LHCN-M2 (cell line): ENCODE data around the gene CD248. TPM values are rescaled to one million over a fixed set of nuclear protein-coding genes. Genes with fewer than 3 reads are reported as not detected.
"Not testable (repeated sequence)": the region's sequence is repeated elsewhere in the genome, so short reads cannot be mapped to it uniquely, and the experiment has no call there.

Experiments
- DNase-seq: peaks from one replicate; pipeline ENCODE4 v3.0.0-alpha.2; 2012; ENCODE audit warnings: low read depth
- polyA plus RNA-seq: library from polyadenylated mRNA; unstranded; fragments of >200 nt; gene quantifications from one replicate; pipeline ENCODE4 v1.2.1, GENCODE V29; 2012; ENCODE audit warnings: missing spikeins
- total RNA-seq: library from RNA; depleted of rRNA; stranded (reverse); fragments of >200 nt; gene quantifications from 2 replicates; pipeline ENCODE4 v1.2.3, GENCODE V29; 2014; rRNA removed

Gene CD248, protein sequence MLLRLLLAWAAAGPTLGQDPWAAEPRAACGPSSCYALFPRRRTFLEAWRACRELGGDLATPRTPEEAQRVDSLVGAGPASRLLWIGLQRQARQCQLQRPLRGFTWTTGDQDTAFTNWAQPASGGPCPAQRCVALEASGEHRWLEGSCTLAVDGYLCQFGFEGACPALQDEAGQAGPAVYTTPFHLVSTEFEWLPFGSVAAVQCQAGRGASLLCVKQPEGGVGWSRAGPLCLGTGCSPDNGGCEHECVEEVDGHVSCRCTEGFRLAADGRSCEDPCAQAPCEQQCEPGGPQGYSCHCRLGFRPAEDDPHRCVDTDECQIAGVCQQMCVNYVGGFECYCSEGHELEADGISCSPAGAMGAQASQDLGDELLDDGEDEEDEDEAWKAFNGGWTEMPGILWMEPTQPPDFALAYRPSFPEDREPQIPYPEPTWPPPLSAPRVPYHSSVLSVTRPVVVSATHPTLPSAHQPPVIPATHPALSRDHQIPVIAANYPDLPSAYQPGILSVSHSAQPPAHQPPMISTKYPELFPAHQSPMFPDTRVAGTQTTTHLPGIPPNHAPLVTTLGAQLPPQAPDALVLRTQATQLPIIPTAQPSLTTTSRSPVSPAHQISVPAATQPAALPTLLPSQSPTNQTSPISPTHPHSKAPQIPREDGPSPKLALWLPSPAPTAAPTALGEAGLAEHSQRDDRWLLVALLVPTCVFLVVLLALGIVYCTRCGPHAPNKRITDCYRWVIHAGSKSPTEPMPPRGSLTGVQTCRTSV
- total RNA-seq: 0.06 TPM in 1 of 2 replicates, not detected in the other
- polyA plus RNA-seq: 0.02 TPM

DNA sequence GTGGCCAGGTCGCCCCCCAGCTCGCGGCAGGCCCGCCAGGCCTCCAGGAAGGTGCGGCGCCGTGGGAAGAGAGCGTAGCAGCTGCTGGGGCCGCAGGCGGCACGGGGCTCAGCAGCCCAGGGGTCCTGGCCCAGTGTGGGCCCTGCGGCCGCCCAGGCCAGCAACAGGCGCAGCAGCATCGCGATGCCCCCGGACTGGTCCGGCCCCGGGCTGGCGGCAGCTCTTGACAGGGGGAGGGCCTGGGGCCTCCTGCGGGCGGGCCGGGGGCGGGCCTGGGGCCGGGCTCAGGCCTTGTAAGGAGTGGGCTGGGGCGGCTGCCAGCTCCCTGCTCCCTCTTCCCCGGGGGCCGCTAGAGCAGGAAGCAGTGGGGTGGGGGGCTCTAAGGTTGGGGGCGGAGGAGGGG is at the start of gene CD248:
TSS of gene CD248 (minus strand) at position 196 of the 403 bp plus-strand sequence. CDS start at position 179, 17 bp downstream.
- no peak for DNase-seq

DNA sequence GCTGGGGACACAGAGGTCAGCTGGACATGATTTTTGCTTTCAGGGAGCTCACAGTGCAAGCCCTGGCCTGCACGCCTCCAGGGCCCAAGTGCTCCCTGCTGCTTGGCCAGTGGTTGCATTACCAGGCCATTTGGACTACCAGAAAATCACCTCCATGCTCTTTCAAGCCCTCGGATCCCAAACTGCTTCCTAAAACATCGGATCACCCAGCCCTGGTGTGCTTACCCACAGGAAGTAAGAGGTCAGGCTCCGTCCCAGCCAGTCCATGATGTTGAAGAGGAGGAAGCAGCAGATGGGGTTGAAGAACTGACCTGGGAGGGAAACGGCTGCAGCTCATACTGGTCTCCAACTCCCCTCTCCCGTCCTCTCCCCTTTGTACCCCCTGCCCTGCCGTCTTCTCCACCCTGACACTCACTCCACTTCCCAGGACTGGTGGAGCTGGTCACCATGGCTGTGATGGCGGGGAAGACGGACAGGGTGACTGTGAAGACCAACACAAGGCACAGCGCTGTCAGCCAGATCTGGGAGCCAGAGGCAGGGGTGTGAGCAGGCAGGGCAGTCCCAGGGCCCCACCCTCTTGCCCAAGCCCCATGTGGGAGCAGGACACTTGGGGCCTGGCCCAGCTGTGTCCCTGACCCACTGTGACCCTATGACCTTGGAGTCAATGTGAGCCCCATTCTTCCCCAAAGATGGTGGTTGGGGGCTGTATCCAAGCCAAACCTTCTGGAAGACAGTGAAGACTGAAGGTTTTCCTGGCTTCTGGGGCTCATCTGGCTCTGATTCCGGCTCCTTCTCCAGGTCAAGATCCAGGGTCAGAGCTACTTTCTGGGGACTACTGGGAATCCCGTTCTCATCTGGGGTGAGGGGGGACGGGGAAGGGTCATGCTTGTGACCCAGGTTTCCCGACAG is 49.1 kb upstream of the CD248 start:
- no peak for DNase-seq

DNA sequence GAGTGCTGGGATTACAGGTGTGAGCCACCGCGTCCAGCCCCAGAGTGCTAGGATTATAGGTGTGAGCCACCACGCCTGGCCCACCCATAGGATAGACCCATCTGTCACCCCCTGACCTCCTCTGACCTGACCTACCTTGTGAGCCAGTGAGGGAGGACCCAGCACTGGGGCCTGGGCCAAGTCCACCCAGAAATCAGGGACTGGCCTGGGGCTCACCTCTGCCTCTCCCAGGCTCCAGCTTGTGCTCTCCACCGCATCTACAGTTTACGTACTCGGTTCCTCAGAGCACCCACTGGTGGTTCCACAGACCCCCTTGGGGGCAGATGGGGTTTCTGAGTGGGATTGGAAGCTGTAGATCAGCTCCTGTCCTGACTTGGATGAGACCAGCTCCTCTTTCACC is 48.3 kb upstream of the CD248 start:
- DNase-seq: no peak

DNA sequence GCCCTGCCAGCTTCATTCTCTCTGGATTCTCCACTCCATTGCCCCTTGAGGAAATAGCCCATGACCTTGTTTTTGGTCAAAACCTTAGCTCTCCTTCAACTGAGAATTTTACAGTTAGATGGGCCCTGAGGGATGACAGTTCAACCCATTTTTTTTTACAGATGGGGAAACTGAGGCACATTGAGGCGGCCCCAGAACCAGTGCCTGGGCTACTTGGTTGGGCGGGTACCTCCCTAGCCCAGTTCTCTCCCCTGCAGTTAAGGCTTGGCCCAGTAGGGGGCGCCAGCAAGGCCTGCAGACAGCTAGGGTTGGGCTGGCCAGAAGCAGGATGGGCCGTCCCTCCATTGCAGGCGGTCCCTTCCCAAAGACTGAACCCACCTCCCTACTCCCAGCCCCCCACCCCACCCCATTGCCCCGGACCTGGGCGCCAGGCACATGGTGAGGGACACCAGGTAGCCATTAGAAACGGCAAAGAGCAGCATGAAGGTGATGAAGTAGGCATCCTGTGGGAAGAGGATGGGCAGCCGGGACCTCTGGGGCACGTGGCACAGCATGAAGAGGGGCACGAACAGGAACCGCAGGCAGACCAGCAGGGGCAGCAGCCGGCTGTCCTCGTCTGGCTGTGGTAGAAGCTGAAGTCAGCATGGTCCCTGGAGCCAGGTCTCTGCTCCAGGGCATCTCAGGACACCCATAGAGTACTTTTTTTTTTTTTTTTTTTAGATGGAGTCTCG is 47.1 kb upstream of the CD248 start:
- DNase-seq: peak; percentile 29

DNA sequence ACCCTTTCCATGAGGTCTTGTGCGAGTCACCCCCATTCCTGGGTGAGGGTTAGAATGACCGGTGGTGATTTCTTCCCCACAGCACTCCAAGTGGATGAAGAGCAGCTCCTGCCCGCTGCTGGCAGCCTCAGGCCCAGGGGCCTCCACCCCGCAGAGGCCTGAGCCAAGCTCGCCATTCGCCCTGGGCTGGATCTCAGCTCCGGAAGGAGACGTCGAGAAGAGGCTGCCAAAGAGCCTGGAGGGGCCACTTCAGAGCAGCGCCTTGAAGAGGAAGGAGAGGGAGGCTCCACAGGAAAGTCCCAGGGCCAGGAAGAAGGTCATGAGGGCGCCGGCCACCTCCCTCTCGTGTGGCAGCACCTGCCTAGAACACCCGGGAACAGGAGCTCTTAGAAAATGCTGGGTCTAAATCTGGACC is 46.4 kb upstream of the CD248 start:
- DNase-seq: no peak

DNA sequence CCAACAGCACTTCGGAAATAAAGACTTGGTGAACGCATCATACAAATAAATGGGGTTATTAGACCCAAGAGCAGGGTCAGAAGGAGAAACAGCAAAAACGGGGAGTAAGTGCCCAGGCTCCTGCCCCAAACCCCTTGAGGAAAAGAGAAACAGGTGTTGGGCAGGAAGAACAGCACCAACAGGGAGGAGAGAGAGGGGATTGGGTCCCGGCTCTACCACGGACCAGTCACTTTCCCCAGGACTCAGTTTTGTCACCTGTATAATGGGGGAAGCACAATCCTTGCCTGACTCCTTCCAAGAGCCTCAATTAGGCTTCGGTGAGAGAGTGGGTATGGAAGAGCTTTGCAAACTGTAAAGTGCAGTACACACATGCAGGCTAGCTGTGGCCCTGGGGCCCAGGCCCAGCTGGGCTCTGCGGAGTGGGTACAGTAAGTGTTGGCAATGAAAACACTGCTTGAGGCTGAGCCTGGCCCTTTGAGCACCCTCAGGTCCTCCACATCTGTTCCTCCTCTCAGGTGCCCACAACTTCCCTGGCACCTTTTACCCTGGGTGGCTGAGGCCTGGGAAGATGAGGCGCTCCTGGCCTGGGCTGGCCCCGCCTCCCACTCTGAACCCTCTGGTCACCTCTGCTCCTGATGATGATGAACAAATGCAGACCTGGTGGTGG is 45.8 kb upstream of the CD248 start:
- DNase-seq: no peak

DNA sequence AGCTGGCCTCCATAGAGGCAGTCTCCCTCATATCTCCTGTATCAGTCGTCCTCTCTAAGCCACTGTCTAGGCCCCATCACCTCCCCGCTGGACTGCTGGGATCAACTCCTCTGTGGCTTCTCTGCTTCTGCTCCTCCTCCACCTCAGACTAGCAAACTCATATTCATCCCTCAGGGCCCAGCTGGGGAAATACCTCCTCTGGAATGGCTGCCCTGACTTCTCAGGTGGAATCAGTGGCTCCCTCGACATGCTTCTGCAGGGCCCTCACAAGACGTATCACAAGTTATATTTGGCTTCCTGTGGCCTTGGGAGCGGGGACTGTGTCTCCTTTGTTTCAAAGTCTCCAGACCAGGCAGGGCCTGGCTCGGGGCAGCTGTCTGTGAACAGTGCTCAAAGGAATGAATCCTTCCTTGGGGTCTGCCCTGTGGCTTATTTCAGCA is 44.7 kb upstream of the CD248 start:
- DNase-seq: no peak

DNA sequence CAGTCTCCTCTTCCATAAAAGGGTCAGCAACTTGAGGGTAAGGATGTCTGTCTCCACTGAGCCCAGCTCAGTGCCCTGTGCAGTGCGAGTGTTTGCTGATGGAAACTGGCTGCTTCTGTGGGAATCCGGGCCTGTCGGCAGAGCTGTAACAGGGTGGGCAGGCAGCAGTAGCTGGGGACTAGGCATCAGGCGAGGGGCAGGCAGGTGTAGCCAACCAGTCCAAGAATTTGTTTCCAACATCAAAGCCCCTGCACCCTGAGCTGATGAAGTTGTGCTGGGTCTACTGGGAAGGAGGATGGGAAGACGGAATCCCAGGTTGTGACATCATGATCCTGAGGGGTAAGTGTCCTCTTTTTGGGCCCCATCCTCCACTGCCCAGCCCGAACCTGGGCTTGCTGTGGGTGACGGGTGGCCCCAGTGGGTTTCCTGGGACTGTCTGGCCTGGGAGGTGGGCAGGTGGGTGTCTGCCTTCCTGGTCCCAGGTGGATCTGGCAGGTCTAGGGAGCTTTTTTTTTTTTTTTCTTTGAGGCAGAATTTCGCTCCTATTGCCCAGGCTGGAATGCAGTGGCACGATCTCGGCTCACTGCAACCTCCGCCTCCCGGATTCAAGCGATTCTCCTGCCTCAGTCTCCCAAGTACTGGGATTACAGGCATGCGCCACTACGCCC is 43.7 kb upstream of the CD248 start:
- no peak for DNase-seq

DNA sequence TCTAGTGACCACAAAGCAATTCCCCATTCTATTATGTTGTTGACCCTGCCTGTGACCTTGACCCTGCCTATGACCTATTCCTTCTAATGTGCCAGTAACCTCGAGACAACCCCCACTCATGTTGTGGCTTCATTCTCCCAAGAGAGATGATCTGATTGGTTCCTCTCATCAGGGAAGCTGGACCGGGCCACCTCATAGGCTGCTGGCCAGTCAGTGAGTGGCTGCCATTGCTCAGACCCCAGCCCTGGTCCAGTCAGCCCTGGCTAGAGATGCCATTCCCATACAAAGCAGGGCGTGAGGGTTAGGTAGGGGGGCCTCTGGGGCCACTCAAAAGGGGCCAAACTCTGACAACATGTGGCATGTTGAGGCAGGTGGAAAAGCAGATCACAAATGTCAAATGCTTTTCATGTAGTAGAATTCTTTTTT is 42.8 kb upstream of the CD248 start:
- no peak for DNase-seq

DNA sequence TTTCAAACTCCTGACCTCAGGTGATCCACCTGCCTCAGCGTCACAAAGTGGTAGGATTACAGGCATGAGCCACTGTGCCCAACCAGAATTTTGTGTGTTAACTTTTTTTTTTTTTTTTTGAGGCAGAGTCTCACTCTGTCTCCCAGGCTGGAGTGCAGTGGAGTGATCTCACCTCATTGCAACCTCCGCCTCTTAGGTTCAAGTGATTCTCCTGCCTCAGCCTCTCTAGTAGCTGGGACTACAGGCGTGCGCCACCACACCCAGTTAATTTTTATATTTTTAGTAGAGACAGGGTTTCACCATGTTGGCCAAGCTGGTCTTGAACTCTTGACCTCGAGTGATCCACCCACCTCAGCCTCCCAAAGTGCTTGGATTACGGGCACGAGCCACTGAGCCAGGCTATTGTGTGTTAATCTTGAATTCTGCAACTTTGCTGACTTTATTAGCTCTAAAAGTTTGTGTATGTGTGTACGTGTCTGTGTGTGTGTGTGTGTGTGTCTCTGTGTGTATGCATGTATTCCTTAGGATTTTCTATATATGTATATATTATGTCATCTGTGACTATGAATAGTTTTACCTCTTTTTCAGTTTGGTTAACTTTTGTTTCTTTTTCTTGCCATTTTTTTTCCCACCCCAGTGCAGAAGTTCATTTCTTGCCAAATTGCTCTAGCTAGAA is 33.9 kb upstream of the CD248 start:
- DNase-seq: not testable (repeated sequence)

DNA sequence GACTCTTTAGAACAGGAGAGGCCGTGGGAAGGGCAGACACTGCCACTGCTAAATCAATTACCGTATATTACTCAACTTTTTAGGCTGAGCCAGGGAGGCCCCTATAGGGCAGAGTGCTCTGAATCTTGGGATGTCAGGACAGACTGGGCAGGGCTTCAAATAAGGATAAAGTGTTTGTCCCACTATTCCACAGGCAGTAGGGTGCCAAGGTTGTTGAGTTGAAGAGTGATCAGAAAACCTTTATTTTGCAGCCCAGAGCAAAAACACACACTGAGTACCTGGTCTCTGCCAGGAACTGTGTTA is 32.2 kb upstream of the CD248 start:
- no peak for DNase-seq

DNA sequence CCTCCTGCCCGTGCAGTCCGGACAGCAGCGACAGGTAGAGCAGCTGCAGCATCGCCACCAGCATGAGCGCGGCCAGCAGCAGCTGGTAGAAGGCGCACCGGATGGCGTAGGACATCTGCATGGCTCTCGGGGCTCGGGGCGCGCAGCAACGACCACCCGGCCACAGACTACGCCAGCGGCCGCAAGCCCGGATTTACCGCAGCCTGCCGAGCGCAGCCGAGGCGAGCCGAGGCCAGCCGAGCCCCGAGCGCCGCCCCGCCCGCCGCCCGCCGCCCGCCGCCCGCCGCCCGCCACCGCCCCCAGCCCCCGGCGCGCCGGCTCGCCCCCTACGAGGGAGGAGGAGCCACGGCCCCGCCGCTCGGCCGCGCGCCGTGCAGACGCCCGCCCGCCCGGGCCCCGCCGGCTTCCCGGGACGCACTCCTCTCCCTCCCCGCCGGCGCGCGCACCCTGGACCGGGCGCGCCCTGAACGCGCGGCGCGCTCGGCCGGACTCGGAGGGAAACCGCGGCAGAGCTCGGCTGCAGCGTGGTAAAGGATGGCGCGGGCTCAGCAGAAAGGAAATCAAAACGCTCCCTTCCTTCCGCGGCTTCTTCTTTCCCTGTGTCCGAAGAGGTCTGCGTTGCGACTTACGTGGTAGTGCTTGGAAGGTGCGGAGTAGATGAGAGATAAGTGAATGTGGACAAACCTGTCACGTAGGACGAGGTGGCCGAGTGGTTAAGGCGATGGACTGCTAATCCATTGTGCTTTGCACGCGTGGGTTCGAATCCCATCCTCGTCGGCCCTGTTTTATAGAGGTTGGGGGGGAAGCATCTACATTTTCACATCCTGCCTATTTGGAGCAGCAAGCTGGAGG is 30.8 kb upstream of the CD248 start, which contains the start of gene B4GAT1:
TSS of gene B4GAT1 (minus strand) at position 205 of the 852 bp plus-strand sequence. CDS start at position 121, 84 bp downstream.
- DNase-seq: peak; percentile 91

DNA sequence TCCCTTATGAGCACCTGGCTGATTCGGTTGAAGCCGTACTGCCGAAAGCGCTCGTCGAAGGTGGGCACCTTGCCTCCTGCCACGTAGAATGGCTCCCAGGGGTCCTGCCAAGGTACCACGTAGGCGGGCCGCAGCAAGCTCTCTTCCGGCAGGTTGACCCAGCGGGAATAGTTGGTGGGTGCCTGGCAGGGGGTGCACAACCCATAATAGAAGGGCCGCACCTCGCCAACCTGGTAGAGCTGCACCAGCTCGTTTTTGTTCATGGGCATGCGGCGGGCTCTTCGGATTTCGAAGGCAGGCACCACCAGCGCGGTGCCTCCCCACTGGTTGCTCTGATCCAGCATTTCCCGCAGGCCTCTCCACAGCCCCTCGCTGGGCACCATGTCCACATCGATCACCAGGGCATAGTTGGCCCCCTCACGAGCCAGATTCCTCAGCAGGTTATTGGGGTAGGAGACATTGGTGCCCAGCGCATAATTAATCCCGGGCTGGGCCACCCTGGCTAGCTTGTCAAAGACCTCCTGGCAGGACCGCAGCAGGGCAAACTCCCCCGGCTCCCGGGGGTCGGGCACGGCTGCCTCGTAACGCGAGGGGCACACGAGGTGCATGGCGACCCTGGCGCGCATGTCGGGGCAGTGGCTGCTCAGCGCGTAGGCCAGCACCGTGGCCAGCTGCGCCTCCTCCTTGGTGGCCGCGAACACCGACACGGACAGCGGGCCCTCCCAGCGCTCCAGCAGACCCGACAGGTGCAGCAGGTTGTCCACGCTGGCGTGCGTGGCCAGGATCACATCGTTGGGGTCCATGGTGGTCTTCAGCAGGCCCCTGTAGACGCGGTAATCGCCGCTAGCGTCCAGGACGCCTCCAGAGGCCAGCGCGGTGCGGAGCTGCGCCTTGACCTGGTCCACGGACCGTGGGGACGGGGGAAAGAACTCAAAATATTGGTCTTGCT is 29.9 kb upstream of the CD248 start:
- DNase-seq: no peak

DNA sequence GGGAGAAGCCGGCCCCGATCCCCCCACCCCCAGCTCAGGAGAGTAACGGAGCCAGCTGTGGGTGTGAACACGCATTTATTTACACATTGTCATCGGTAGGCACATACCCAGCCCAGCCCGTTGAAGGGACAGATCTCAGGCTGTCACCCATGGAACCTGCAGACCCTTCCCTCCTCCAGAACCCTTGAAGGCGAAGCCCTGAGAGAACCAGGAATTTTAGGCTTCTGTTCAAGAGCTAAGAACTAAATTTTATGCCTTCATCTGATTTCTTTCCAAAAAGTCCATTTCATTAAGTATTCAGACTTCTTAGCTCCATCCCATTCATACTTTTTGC is 28.4 kb upstream of the CD248 start:
- DNase-seq: no peak

DNA sequence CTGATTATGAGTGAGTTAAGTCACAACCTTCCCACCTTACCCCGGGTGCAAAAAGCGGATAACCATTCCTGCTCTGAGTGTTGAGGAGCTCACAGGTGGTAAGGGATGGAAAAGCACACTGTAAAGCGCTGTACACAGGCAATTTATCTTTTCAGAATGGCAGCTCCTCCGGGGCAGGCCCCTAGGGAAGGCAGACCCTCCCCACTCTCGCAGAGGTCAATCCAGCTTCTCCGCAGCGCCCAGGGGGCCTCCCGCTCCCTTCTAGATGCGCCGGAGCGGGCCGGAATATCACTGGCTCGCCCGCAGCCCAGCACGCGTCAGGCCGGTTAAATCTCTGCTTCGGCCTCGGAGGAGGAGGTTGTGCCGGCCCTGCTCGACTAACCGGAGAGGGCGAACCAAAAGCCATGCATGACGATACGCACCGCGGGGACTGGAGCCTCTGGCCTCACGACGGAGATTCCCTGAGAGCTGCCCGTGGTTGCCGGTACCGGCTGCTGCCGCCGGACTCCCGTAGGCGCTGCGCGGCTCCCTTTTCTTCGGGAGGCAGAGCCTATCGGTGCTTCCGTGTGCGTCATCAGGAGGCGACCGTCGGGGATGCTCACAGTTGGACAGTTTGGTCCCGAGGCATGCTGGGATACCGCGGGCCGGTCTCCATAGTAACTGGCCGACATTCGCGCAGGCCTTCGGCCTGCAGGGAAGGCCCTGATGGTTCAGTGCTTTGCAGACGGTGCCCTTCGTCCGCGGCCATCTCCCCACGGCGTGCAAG is 27.9 kb upstream of the CD248 start, which contains the start of gene BRMS1:
TSS of gene BRMS1 (minus strand) at position 555 of the 766 bp plus-strand sequence. CDS start 2,870 bp downstream, outside the sequence.
- peak; percentile 96 for DNase-seq

DNA sequence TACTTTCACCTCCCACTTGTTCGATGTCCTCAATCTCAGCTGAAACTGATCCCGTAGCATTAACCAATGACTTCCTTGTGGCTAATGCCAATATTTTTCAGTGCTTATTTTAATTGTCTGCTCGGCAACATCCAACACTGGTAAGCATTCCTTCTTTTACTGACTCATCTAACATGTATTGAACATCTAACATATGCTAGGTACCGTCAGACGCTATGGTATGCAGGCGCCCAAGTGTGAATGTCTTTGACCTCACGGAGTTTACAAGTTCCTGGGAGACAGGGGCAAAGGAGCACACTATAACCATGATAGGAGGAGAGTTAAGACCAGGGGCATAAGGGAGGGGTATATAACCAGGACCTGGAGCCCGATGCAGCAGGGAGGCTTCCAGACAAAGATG is 26.3 kb upstream of the CD248 start:
- DNase-seq: no peak
